HG03159 (cell line): ENCODE measurements around the gene PARVB.
A peak's percentile ranks its signal among the peaks of the same experiment; 100 is the strongest.
"Not testable (repeated sequence)": the region's sequence is repeated elsewhere in the genome, so short reads cannot be mapped to it uniquely, and the experiment has no call there.

Experiments used
- ATAC-seq: cut with Tn5 transposase; IDR thresholded peaks from one replicate; pipeline ENCODE4 v1.9.1; 2021; ENCODE audit warnings: mild to moderate bottlenecking, moderate library complexity; ENCODE audit not compliant: unreplicated experiment

The PARVB gene

DNA sequence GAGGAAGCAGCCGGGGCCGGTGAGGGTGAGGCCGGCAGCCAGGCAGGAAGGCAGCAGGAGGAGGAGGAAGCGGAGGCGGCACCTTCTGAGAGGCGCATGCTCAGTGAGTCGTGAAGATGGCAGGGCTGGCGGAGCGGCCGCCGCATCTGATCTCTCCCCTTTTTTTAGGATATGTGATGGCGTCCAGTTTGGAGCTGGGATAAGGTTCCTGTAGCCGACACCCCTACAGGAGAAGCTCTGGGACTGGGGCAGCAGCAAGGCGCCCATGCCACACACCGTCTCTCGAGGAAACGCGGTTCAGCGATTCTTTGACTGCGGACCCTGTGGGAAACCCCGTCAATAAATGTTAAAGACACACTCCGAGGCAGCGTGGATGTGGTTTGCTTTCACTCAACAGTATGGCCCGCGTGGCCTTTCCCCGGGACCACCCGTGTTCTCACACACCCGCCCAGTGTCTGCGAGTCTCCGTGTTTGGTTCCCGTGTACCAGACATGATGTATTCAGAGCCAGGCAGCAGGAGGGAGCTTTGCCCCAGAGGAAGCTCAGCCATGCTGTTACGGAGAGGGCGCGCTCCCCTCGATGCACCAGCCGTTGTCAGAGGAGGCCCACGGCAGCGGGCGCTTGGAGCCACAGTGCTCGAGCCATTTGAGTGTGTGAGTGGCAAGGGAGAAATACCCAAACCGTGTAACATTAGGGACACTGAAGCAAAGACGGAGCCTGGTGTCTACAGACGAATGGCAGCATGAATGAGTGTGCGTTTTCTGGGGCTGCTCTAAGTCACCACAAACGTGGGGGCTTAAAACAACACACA, 27.7 kb upstream of the PARVB start:
- ATAC-seq, result peak; percentile 50

DNA sequence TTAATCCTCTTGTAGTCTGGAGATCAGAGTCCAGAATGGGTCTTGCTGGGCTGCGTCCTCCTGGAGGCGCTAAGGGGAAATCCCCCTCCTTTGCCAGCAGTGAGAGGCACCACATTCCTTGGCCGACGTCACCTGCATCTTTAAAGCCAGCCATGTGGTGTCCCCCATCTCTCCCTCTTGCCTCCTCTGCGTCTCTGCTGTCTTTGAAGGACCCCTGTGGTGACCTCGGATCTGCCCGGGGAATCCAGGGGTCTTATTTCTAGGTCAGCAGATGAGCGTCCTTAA, 27.2 kb upstream of the PARVB start:
- ATAC-seq, result no peak

GRCh38 chr22:43998679-43999264, 25.3 kb upstream of the PARVB start:
- no peak for ATAC-seq

DNA sequence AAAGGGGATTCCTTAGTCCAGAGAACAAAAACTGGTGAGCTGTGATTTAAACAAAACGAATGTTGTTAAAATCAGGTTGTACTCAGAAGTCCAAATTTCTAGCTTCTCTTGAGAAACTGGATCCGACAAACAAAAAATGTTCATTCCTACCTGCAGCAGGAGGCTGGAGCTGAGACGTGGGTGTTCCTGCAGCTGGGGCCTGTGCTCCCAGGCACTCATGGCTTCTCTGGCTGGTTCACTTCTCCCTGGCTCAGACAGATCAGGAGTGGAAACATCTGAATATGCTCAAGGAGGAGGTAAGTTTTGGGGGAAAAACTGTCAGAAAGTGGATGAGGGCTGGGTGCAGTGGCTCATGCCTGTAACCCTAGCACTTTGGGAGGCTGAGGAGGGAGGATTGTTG, 24.7 kb upstream of the PARVB start:
- no peak for ATAC-seq

- no peak for ATAC-seq
Observed at GRCh38 chr22:44000123-44000522, 24.0 kb upstream of the PARVB start.

GRCh38 chr22:44001521-44001920, 22.6 kb upstream of the PARVB start:
- no peak for ATAC-seq

DNA sequence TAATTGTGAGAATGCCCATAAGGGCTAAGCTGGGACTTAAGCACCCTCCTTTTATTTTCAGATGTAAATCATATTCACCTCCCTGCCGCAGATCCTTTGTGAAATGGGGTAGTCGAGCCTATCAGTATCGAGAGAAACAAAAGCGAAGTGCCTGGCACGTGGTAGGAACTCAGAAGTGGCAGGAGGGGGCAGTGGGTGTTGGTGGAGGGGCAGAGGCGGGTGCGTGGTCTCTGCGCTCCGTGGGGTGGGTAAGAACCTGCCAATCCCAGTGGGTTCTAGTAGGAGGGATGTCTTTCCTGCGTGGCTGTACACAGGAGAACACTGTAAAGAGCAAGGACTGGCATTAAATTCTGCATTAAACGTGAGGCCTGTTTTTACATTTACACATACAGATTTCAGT, 21.8 kb upstream of the PARVB start:
- ATAC-seq, result no peak

DNA sequence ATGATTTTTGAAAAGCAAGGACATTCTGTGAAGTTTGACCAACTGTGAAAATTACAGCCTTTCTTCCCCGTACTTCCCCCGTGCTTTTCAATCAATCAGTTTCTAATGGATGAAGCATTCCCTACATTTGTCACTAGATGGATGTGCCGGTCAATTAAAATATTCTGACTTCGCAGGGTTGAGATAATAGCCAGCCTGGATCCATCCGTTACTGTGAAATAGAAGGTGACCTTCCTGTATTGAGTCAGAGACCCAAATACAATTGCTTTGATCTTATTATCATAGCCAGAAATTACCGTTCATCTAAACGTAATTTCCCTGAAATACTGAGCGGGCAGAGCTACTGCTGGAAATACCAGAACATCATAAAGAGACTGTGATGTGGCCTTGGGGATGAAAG, 21.1 kb upstream of the PARVB start:
- ATAC-seq, result no peak

DNA sequence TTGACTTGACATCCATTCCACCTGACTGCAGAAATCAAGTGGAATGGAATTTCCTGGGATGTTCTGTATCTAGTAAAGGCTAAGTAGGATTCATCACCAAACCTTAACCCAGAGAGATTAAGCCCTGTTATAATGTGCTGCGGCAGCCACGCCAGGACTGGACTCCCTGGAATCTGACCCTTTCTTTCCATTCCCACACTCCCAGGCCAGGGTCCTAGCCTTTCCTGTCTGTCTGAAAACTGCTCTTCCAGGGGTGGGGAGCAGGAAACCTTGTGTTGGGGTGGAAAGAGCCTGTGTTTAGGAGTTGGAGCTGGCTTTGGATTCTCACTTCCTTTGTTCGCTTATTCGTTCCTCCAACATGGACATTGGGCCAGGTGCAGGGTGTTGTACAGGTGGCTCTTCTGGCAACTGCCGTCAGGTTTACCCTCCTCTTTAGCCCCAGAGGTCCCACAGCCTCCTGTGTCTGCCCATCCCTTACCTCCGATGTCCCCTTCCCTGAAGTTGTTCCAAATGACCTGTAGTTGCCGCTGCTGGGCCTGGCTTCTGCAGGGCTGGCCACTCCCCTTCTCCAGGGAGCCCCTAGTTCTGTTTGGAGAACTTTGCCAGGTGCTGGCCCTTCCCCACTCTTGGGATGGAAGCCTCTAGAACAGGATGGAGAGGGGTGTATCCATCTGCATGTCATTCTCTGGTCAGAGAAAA, 20.5 kb upstream of the PARVB start:
- ATAC-seq, result no peak

GRCh38 chr22:44004104-44004460, 20.0 kb upstream of the PARVB start:
- no peak for ATAC-seq

GRCh38 chr22:44005524-44005923, 18.6 kb upstream of the PARVB start:
- no peak for ATAC-seq

DNA sequence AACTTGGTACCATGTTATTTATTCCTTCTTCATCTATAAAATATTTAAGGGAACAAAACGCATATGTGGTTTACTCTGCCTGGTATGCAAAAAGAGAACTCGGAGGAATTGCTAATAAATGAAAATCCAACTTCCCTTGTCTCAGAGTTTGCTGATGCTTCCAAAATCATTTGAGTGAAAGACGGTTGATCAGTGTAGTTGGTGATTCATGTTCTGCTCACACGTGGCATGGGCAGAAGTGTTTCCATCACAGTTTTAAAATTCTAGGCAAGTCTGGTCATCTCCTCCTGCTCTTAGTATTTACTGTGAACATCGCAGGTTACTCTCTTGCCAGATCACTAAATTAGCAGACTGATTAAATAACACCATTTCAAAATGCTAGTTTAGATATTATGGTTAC, 11.9 kb upstream of the PARVB start:
- no peak for ATAC-seq

- no peak for ATAC-seq
Observed at GRCh38 chr22:44012591-44012990, 11.5 kb upstream of the PARVB start.

GRCh38 chr22:44014241-44014640, 9.9 kb upstream of the PARVB start:
- ATAC-seq, result no peak

DNA sequence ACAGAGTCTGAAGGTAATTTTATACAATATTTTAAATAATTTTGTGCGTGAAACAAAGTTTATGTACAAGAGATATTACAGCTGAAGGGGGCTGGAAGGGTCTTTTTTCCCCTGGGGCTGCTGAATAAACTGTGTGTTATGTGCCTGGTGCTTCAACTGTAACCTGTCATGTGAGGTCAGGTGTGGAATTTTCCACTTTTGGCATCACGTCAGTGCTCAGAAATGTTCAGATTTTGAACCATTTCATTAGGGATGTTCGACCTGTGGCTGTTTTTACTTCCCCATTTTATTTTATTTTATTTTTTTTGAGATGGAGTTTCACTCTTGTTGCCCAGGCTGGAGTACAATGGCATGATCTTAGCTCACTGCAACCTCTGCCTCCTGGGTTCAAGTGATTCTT, 7.5 kb upstream of the PARVB start:
- not testable (repeated sequence) for ATAC-seq

GRCh38 chr22:44018594-44018993, 5.5 kb upstream of the PARVB start:
- ATAC-seq, result no peak

DNA sequence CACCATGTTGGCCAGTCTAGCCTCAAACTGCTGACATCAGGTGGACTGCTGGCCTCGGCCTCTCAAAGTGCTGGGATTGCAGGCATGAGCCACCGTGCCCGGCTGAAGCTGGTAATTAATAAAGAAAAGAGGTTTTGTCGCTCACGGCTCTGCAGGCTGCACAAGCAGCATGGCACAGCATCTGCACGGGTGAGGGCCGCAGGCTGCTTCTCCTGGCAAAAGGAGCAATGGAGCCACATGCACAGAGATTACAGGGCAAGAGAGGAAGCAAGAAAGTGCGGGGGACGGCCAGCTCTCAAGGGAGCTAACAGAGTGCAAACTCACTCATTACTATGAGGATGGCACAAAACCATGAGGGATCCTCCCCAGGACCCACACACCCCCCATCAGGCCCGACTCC, 4.7 kb upstream of the PARVB start:
- ATAC-seq, result no peak

DNA sequence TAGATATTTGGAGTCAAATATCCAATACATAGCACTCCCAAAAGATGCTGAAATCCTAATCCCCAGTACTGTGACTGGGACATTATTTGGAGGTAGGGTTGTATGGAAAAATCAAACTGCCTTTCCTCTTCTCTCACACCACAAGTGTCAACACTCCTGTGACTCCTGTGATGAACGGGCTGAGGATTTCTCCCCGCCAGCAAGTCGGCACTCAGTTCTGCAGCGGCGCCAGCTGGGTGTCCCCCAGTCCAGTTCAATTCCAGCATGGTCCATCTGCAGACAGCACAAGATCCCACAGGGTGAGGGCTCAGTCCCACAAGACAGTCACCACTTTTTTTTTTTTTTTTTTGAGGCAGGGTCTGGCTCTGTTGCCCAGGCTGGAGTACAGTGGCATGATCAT, 4.3 kb upstream of the PARVB start:
- ATAC-seq, result no peak

DNA sequence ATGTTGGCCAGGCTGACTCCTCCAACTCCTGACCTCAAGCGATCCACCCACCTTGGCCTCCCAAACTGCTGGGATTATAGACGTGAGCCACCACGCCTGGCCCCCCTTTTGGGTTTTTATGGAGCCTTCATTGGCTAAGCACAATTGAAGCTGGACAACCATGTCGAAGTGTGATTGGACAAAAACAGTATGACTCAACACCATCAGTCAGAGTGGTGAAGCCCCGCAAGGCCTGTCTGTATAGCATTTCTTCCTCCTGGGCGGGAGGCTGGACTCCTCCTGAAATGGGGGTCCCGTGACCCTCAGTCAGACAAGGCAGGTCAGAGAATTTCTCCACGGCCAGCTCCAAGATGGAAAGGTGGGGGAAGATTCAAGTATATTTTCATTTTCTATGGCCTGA, 3.1 kb upstream of the PARVB start:
- no peak for ATAC-seq

- no peak for ATAC-seq
Observed at GRCh38 chr22:44023404-44024287, 456 bp upstream of the PARVB start.
